KBM-7 (cell line): ENCODE data around the gene CDCP2.
"Not testable (repeated sequence)": the region's sequence is repeated elsewhere in the genome, so short reads cannot be mapped to it uniquely, and the experiment has no call there.

ENCODE experiments used
- DNase-seq: peaks from one replicate; pipeline ENCODE4 v3.0.0-alpha.2; 2015
- in situ Hi-C: fragments of 300-500 bp; cut with MboI; formaldehyde crosslinking; loops from 2 replicates; pipeline ENCODE4 v1.14.3; 2020; ENCODE audit warnings: low sequenced_read_pairs, low pct_unique_long_range_greater_than_20kb, mixed read lengths

The CDCP2 gene

GRCh38 chr1:54121482-54122134 is 31.2 kb downstream of the CDCP2 start:
- DNase-seq = peak; percentile 93
- in situ Hi-C loops = no loop called here

- no peak for DNase-seq
- in situ Hi-C loops = no loop called here
Measured at GRCh38 chr1:54120698-54121481, 31.9 kb downstream of the CDCP2 start.

GRCh38 chr1:54120018-54120697 is 32.6 kb downstream of the CDCP2 start:
- in situ Hi-C loops = no loop called here
- no peak for DNase-seq

- in situ Hi-C loops = no loop called here
- DNase-seq = no peak
Measured at GRCh38 chr1:54118704-54119103, 34.1 kb downstream of the CDCP2 start.

GRCh38 chr1:54117815-54118563 is 34.8 kb downstream of the CDCP2 start:
- DNase-seq = no peak
- in situ Hi-C loops = no loop called here

GRCh38 chr1:54115520-54115919 is 37.3 kb downstream of the CDCP2 start:
- in situ Hi-C loops = no loop called here
- no peak for DNase-seq

GRCh38 chr1:54114955-54115354 is 37.8 kb downstream of the CDCP2 start:
- no peak for DNase-seq
- in situ Hi-C loops = no loop called here

GRCh38 chr1:54114001-54114400 is 38.8 kb downstream of the CDCP2 start:
- in situ Hi-C loops = no loop called here
- no peak for DNase-seq

GRCh38 chr1:54112705-54113368 is 40.0 kb downstream of the CDCP2 start:
- DNase-seq = no peak
- in situ Hi-C loops = no loop called here

GRCh38 chr1:54112027-54112426 is 40.8 kb downstream of the CDCP2 start:
- no peak for DNase-seq
- in situ Hi-C loops = no loop called here

GRCh38 chr1:54111624-54112023 is 41.2 kb downstream of the CDCP2 start:
- no peak for DNase-seq
- in situ Hi-C loops = no loop called here

- in situ Hi-C loops = no loop called here
- DNase-seq = no peak
Measured at GRCh38 chr1:54110996-54111395, 41.8 kb downstream of the CDCP2 start.

GRCh38 chr1:54109129-54110090 is 43.4 kb downstream of the CDCP2 start:
- in situ Hi-C loops = no loop called here
- no peak for DNase-seq

GRCh38 chr1:54108156-54108555 is 44.6 kb downstream of the CDCP2 start:
- DNase-seq = no peak
- in situ Hi-C loops = no loop called here

- in situ Hi-C loops = no loop called here
- DNase-seq = no peak
Measured at GRCh38 chr1:54107131-54107530, 45.7 kb downstream of the CDCP2 start.

GRCh38 chr1:54105736-54106269 is 47.0 kb downstream of the CDCP2 start:
- no peak for DNase-seq
- in situ Hi-C loops = no loop called here

- no peak for DNase-seq
- in situ Hi-C loops = no loop called here
Measured at GRCh38 chr1:54105080-54105479, 47.7 kb downstream of the CDCP2 start.

- in situ Hi-C loops, DNase-seq: not testable (repeated sequence)
Measured at GRCh38 chr1:54104613-54105012, 48.2 kb downstream of the CDCP2 start.
